ENCODE measurements around the gene PDE1C.

DNA sequence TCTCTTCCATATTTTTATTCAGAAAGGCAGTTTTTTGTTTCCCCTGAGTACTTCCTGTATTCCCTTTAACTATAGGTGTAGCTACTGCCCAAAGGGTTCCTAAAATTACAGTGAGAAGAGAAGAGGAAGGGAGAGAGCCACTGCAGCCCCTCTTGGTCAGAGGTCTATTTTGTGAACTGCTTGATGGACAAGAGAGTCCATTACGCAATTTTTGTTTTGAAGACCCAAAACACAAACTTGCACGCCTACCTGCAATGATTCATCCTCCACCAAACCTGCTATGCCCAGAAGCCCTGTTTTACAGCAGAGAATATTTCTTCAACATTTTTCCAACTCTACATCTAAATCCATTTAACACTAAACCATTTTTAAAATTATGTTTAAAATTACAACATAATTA is 75.1 kb downstream of the PDE1C start:
- TF ChIP-seq POLR2AphosphoS5 (IDR thresholded peaks at IDR 0.05; ENCODE audit: low read depth, low read length) (no peak), POLR2A (IDR thresholded peaks at IDR 0.05; ENCODE audit: low read depth, low read length) (no peak), PAX5 (IDR thresholded peaks at IDR 0.05; ENCODE audit: insufficient read depth, low read length, severe bottlenecking) (no peak), TAF1 (IDR thresholded peaks at IDR 0.05; ENCODE audit: low read depth, low read length) (no peak), POU2F2 (IDR thresholded peaks at IDR 0.05; ENCODE audit: low read depth, low read length) (no peak), SPI1 (IDR thresholded peaks at IDR 0.05; ENCODE audit: low read depth, low read length) (no peak)

Data from GM12891 (cell line).